ENCODE data around the gene AZIN2.

GRCh38 chr1:33143698-33144097 is 62.7 kb downstream of the AZIN2 start:
- TF ChIP-seq CTCF (IDR thresholded peaks at IDR 0.05) (no peak), POLR2A (IDR thresholded peaks at IDR 0.05) (no peak)
